Tibial artery (tissue), 4 donors: ENCODE data around the gene PAX5.

Experiments used
- DNase-seq, 2 donors: peaks; one replicate each; pipeline ENCODE4 v3.0.0-alpha.2; 2019
- H3K27ac ChIP-seq, 2 donors: fragments of 200-600 bp; sonication (generic) in 1 of 2; 1 replicate in 1 of 2; 2 replicates in 1 of 2; pipeline ENCODE4 v1.5.1; 2018 to 2019; ENCODE audit warnings: mild to moderate bottlenecking in 1 of 2
- H3K27me3 ChIP-seq, 2 donors: fragments of 200-600 bp; sonication (generic) in 1 of 2; one replicate each; pipeline versions ENCODE4 v1.5.1 to v1.6.0; 2016 to 2019
- H3K36me3 ChIP-seq, 3 donors: fragments of 200-600 bp; sonication (generic) in 2 of 3; one replicate each; pipeline ENCODE4 v1.5.1; 2016 to 2019; ENCODE audit warnings: mild to moderate bottlenecking in 2 of 3
- H3K4me1 ChIP-seq, 4 donors: fragments of 200-600 bp; sonication (generic) in 2 of 4; 1 replicate in 3 of 4; 2 replicates in 1 of 4; pipeline ENCODE4 v1.5.1; 2016 to 2019
- H3K4me3 ChIP-seq, 2 donors: fragments of 200-600 bp; sonication (generic) in 1 of 2; 1 replicate in 1 of 2; 2 replicates in 1 of 2; pipeline ENCODE4 v1.5.1; 2018 to 2019; ENCODE audit warnings: mild to moderate bottlenecking in 2 of 2
- H3K9me3 ChIP-seq, 3 donors: fragments of 200-600 bp; sonication (generic) in 1 of 3; one replicate each; pipeline ENCODE4 v1.5.1; 2016 to 2019
- intact Hi-C: fragments of 100-400 bp; cut with DNase I; formaldehyde crosslinking; loops from one replicate; pipeline ENCODE4 v1.15.0; 2023; ENCODE audit warnings: low total_unique reads
- TF ChIP-seq, protein P1 (sequence below), 2 experiments: fragments of 200-600 bp in 1 of 2; fragments of 450-650 bp in 1 of 2; IDR thresholded peaks; one replicate each; pipeline ENCODE4 v1.5.1; 2017 to 2019; ENCODE audit warnings: antibody characterized with exemption in 2 of 2, mild to moderate bottlenecking in 1 of 2, moderate library complexity in 1 of 2

PAX5 gene

GRCh38 chr9:36959681-36960574 is 74.1 kb downstream of the PAX5 start:
- Histone ChIP-seq H3K36me3 (no peaks in the 10 kb centered on the region), H3K9me3 (no peaks in the 10 kb centered on the region), H3K4me3 (no peak overlapping the region), H3K4me1 (peaks cover 0 to 7% (median 0%) of the 10 kb centered on the region in 4 donors), H3K27ac (no peak overlapping the region), H3K27me3 (peaks cover 0 to 32% of the 10 kb centered on the region in 2 donors)
- DNase-seq, result peak in 1 of 2 donors; percentile 51
- TF ChIP-seq, protein P1, sequence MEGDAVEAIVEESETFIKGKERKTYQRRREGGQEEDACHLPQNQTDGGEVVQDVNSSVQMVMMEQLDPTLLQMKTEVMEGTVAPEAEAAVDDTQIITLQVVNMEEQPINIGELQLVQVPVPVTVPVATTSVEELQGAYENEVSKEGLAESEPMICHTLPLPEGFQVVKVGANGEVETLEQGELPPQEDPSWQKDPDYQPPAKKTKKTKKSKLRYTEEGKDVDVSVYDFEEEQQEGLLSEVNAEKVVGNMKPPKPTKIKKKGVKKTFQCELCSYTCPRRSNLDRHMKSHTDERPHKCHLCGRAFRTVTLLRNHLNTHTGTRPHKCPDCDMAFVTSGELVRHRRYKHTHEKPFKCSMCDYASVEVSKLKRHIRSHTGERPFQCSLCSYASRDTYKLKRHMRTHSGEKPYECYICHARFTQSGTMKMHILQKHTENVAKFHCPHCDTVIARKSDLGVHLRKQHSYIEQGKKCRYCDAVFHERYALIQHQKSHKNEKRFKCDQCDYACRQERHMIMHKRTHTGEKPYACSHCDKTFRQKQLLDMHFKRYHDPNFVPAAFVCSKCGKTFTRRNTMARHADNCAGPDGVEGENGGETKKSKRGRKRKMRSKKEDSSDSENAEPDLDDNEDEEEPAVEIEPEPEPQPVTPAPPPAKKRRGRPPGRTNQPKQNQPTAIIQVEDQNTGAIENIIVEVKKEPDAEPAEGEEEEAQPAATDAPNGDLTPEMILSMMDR (IDR thresholded peaks at IDR 0.05), result no peak
- intact Hi-C loops, result no loop called here

GRCh38 chr9:36956908-36957307 is 77.2 kb downstream of the PAX5 start:
- Histone ChIP-seq H3K4me1 (peaks cover 0 to 6% (median 0%) of the 10 kb centered on the region in 4 donors), H3K9me3 (no peaks in the 10 kb centered on the region), H3K36me3 (no peaks in the 10 kb centered on the region), H3K27me3 (peaks cover 0 to 22% of the 10 kb centered on the region in 2 donors), H3K27ac (no peak overlapping the region), H3K4me3 (no peak overlapping the region)
- no peak for DNase-seq
- TF ChIP-seq, protein P1 (IDR thresholded peaks at IDR 0.05), result no peak
- intact Hi-C loops, result no loop called here

DNA sequence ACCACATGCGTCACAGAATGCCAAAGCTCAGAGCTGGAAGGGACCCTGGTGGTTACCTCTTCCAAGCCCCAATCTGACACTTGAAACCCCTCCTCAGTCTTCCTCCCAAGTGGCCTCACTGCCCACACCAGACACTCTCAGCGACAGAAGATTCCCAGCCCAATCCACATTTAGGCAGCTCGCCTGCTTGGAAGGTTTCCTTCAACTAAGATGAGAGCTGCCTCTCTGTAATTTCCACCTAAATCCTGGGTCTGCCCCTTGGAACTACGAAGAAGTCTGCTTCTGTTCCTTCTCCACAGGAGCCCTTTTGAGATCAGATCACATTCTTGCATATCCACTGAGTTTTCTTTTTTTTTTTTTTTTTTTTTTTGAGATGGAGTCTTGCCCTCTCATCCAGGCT is 83.7 kb downstream of the PAX5 start:
- Histone ChIP-seq H3K36me3 (no peaks in the 10 kb centered on the region), H3K27ac (no peak overlapping the region), H3K27me3 (peaks cover 0 to 15% of the 10 kb centered on the region in 2 donors), H3K9me3 (no peaks in the 10 kb centered on the region), H3K4me3 (no peak overlapping the region), H3K4me1 (no peaks in the 10 kb centered on the region)
- intact Hi-C loops, result no loop called here
- TF ChIP-seq, protein P1 (IDR thresholded peaks at IDR 0.05), result no peak
- DNase-seq, result no peak

DNA sequence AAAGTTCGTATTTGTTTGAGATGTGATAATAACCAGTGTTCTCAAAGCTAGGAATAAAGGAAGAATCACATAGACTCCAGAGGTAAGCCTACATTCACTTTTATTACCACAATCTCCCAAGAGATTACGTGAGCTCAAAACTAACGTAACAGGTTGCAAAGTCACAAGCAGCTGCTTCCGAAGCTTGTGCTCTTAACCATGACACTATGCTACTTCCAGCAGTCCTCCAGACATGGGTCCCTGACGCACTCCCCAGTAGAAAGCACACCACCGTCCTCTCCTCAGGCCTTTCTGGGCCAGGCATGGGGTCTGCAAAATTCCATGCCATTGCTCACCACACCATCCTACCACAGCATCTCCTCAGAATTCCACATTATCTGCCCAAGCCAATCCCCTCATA is 84.6 kb downstream of the PAX5 start:
- H3K27ac ChIP-seq, result no peak overlapping the region
- H3K9me3 ChIP-seq, result no peaks in the 10 kb centered on the region
- peaks cover 0 to 15% of the 10 kb centered on the region in 2 donors for H3K27me3 ChIP-seq
- H3K4me3 ChIP-seq, result no peak overlapping the region
- no peak for DNase-seq
- H3K4me1 ChIP-seq, result no peaks in the 10 kb centered on the region
- TF ChIP-seq, protein P1 (IDR thresholded peaks at IDR 0.05), result no peak
- H3K36me3 ChIP-seq, result no peaks in the 10 kb centered on the region
- intact Hi-C loops, result no loop called here

DNA sequence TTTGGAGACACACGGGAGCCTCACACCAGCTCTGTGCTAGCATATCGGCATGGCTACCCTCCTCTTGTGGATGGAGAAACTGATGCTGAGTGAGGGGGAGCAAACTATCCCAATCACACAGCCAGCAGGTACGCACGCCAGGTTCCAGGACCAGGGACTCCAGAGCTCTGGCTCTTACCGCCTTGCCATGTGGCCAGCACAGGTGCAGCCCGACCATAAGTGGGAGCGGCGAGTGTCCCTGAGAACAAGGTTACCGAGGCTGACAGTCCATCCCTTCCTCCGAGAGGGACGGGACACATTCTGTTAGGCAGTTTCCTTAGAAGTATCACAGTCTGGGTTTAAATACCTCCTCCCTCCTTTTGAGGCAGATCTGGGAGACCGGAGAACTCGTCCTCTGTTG is 86.0 kb downstream of the PAX5 start:
- Histone ChIP-seq H3K36me3 (no peaks in the 10 kb centered on the region), H3K27ac (no peak overlapping the region), H3K4me3 (no peak overlapping the region), H3K27me3 (peaks cover 0 to 15% of the 10 kb centered on the region in 2 donors), H3K4me1 (no peaks in the 10 kb centered on the region), H3K9me3 (no peaks in the 10 kb centered on the region)
- peak in 1 of 2 donors; percentile 37 for DNase-seq
- intact Hi-C loops, result no loop called here
- TF ChIP-seq, protein P1 (IDR thresholded peaks at IDR 0.05), result no peak
